Limb (tissue), 2 donors: ENCODE measurements around the gene TIGD1.
"Not testable (repeated sequence)": the region's sequence is repeated elsewhere in the genome, so short reads cannot be mapped to it uniquely, and the experiment has no call there.

Source experiments
- DNase-seq, 2 donors: peaks; one replicate each; pipeline ENCODE4 v3.0.0-alpha.2; 2016; ENCODE audit errors: extremely low spot score in 2 of 2

The TIGD1 gene

GRCh38 chr2:232570481-232570880, 20.1 kb upstream of the TIGD1 start:
- not testable (repeated sequence) for DNase-seq

GRCh38 chr2:232569541-232569940, 19.2 kb upstream of the TIGD1 start:
- no peak for DNase-seq

- DNase-seq: no peak
Measured at GRCh38 chr2:232568161-232568560, 17.8 kb upstream of the TIGD1 start.

GRCh38 chr2:232567721-232568120, 17.4 kb upstream of the TIGD1 start:
- no peak for DNase-seq

GRCh38 chr2:232563580-232563979, 13.2 kb upstream of the TIGD1 start:
- DNase-seq: no peak

GRCh38 chr2:232562515-232563151, 12.3 kb upstream of the TIGD1 start:
- no peak for DNase-seq

- DNase-seq: no peak
Measured at GRCh38 chr2:232556426-232556825, 6.1 kb upstream of the TIGD1 start.

GRCh38 chr2:232551776-232552175, 1.4 kb upstream of the TIGD1 start:
- no peak for DNase-seq

- no peak for DNase-seq
Measured at GRCh38 chr2:232551250-232551638, 887 bp upstream of the TIGD1 start.

GRCh38 chr2:232549655-232550353, 553 bp downstream of the TIGD1 start:
- DNase-seq: no peak

- DNase-seq: no peak
Measured at GRCh38 chr2:232547991-232548390, 2.4 kb downstream of the TIGD1 start.

GRCh38 chr2:232545511-232546375, 4.6 kb downstream of the TIGD1 start:
- no peak for DNase-seq

- DNase-seq: no peak
Measured at GRCh38 chr2:232544674-232545073, 5.7 kb downstream of the TIGD1 start.

GRCh38 chr2:232543928-232544631, 6.3 kb downstream of the TIGD1 start:
- no peak for DNase-seq

GRCh38 chr2:232543491-232543890, 6.9 kb downstream of the TIGD1 start:
- DNase-seq: no peak

- DNase-seq: peak in 1 of 2 donors; percentile 27
Measured at GRCh38 chr2:232542715-232543467, 7.5 kb downstream of the TIGD1 start.

GRCh38 chr2:232541961-232542714, 8.2 kb downstream of the TIGD1 start:
- DNase-seq: no peak

- no peak for DNase-seq
Measured at GRCh38 chr2:232541195-232541960, 9.0 kb downstream of the TIGD1 start.

- DNase-seq: no peak
Measured at GRCh38 chr2:232540441-232541041, 9.8 kb downstream of the TIGD1 start.
